GM12875 (cell line): ENCODE results near the gene RUNX2.

Experiments used
- H3K4me3 ChIP-seq: one replicate; pipeline ENCODE4 v1.5.1; 2011; ENCODE audit warnings: low read depth, low read length, control low read depth
- TF ChIP-seq, protein P1 (sequence below): IDR thresholded peaks from 2 replicates; pipeline ENCODE4 v1.5.1; 2011; ENCODE audit warnings: low read depth, mild to moderate bottlenecking, control low read depth, inconsistent platforms, low read length, moderate library complexity, borderline replicate concordance; ENCODE audit not compliant: insufficient read depth

RUNX2 gene

DNA sequence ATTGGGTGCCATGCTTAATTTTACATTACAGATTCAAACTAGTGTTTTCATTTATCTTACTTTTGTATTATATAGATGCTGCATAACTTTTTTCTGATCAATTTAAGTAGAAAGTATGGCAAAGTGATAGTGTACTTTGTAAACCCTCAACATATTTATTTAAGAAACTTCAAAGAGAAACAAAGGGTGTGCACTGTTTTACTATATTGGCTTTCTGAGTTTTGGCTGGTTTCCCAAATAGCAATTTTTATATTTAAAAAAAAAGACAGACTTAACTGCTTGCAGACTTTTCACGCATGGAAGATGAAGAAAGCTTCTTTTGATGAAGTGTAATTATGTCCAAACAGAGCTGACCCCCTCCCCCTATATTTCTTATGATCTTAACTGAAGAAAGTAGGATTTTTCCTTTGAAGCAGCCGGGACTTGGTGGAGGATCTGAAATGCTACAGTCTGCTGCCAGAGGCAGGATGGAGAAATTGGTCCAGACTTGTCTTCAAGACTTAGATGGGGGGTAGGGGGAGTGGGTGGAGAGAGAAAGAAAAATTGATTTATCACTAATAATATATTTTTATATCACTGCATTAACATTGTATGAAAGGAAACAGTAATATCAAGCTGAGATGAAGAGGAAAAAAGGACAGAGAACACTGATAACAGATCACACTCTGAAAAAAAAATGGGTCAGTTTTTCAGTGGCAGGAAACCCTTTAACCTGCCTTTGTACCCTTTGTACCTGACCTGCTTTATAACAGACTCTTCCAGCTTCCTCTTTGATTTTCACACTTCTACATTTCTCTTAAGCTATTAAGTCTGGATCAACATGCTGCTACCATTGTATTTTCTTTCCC is 105.6 kb downstream of the RUNX2 start:
- TF ChIP-seq, protein P1, sequence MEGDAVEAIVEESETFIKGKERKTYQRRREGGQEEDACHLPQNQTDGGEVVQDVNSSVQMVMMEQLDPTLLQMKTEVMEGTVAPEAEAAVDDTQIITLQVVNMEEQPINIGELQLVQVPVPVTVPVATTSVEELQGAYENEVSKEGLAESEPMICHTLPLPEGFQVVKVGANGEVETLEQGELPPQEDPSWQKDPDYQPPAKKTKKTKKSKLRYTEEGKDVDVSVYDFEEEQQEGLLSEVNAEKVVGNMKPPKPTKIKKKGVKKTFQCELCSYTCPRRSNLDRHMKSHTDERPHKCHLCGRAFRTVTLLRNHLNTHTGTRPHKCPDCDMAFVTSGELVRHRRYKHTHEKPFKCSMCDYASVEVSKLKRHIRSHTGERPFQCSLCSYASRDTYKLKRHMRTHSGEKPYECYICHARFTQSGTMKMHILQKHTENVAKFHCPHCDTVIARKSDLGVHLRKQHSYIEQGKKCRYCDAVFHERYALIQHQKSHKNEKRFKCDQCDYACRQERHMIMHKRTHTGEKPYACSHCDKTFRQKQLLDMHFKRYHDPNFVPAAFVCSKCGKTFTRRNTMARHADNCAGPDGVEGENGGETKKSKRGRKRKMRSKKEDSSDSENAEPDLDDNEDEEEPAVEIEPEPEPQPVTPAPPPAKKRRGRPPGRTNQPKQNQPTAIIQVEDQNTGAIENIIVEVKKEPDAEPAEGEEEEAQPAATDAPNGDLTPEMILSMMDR: no peak

DNA sequence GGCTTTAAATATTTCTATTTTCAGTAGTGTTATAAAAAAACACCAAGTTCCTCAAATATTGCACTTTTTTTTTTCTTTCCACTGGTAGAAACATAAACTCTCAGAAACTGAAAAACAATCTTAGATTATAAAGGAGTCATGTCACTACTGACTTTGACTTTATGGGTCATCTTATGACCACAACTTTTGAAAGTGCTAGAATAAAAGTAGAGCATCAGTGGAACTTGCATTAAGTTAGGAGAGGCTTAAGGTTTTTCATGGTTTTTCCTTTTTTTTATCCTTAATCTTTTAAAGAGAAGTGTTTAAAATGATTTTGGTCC is 106.2 kb downstream of the RUNX2 start:
- TF ChIP-seq, protein P1: no peak
- H3K4me3 ChIP-seq: no peak overlapping the region

More for the DNA sequence above, 105.6 kb downstream of the RUNX2 start:
- no peak overlapping the region for H3K4me3 ChIP-seq

- no peak overlapping the region for H3K4me3 ChIP-seq
- TF ChIP-seq, protein P1: no peak
Measured at GRCh38 chr6:45436544-45437438, 108.7 kb downstream of the RUNX2 start.

- H3K4me3 ChIP-seq: no peak overlapping the region
- TF ChIP-seq, protein P1: no peak
Measured at GRCh38 chr6:45437439-45437815, 109.3 kb downstream of the RUNX2 start.

- TF ChIP-seq, protein P1: no peak
- no peak overlapping the region for H3K4me3 ChIP-seq
Measured at GRCh38 chr6:45438151-45438550, 110.0 kb downstream of the RUNX2 start.

DNA sequence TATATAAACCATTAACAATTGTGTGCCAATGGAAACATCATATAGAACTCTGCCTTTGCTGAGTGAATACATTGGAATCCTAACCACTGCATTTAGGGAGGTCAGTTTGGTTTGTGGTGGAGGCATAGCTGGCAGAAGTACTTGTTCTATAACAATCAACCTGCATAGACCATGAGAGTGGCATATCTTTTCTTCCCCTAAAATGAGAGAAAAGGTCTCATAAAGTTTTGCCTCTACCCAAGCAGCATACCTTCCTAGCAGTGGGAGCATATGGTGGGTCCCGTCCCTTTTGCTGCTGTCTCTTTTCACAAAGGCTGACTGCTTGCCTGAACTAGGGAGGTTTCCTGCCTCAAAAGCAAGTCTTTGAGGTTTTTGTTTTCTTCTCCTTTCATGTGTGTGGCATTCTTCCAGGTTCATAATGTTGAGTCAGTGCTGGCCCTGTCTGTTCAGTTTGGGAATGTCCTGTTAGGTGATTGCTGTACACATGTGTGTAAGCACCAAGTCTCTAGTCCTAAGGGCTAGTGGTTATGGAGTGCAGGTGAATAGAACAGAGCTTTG is 110.8 kb downstream of the RUNX2 start:
- no peak overlapping the region for H3K4me3 ChIP-seq
- TF ChIP-seq, protein P1: no peak
